ENCODE data around the gene IKZF4. TPM values are rescaled to one million over a fixed set of nuclear protein-coding genes. Genes with fewer than 3 reads are reported as not detected.

Gene IKZF4
- 13.0 and 13.9 TPM in 2 replicates for total RNA-seq (2021)
- long read RNA-seq, partial matches to known transcripts = 1 of 10 reads
- long read RNA-seq, other reads (novel, unspliced or antisense) = 9 of 10 reads

DNA sequence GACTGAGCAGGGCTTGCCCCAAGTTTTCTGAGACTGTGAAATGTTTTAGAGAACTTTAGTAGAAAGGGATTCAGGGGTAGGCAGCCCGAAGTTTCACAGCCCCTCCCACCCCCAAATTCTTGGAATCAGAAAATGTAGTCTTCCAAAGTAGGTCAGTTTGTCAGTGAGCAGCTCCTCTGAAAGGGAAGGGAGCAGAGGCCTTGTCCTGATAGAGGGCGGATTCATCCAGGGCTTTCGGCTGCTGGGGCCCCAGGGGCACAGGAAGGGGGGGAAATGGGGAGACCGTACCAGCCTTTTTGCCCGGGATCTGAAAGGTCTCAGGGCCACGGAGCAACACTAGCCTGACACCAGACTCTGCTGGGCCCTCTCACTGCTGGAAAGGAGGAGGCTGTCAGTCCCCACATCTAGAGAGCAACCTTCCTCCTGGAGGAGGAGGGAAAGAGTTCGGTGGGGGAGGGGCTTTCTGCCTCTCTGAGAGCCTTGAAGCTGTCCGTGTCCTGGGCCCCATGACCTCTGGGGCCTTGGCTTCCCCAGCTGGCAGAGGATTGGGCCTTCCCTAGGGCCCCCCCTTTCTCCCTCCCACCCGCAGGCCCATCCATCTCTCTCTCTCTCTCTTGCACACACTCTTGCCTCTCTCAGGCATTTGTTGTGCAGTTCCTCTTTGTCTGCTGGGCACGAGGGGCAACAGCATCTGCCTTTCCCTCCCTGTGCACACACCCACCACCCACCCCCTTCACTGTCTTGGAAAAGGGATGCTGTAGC lies at the start of gene IKZF4:
IKZF4 (plus strand) TSS at position 621 of the 762 bp plus-strand sequence. CDS start 451 bp downstream, outside the sequence.
- TF ChIP-seq, protein P1, sequence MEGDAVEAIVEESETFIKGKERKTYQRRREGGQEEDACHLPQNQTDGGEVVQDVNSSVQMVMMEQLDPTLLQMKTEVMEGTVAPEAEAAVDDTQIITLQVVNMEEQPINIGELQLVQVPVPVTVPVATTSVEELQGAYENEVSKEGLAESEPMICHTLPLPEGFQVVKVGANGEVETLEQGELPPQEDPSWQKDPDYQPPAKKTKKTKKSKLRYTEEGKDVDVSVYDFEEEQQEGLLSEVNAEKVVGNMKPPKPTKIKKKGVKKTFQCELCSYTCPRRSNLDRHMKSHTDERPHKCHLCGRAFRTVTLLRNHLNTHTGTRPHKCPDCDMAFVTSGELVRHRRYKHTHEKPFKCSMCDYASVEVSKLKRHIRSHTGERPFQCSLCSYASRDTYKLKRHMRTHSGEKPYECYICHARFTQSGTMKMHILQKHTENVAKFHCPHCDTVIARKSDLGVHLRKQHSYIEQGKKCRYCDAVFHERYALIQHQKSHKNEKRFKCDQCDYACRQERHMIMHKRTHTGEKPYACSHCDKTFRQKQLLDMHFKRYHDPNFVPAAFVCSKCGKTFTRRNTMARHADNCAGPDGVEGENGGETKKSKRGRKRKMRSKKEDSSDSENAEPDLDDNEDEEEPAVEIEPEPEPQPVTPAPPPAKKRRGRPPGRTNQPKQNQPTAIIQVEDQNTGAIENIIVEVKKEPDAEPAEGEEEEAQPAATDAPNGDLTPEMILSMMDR (conservative IDR thresholded peaks at IDR 0.05) = no peak

More for the DNA sequence above, at the start of gene IKZF4:
- Histone ChIP-seq H3K4me2 (ENCODE audit: insufficient read depth, insufficient read length, low read length) (peak within 1 kb of the TSS; percentile 54), H3K79me1 (ENCODE audit: insufficient read depth, low read depth, low read length, poor library complexity, severe bottlenecking) (no peaks in the 10 kb centered on the region), H3K4ac (ENCODE audit: low read depth, low read length) (no peak within 1 kb of the TSS), H2AK5ac (ENCODE audit: insufficient read length, low read length) (no peak within 1 kb of the TSS), H2AFZ (ENCODE audit: low read length) (no peak within 1 kb of the TSS), H3K27me3 (ENCODE audit: insufficient read depth, low read length) (no peaks in the 10 kb centered on the region), H4K8ac (replicated peaks; ENCODE audit: insufficient read length, low read depth, low read length) (no peak within 1 kb of the TSS), H3K9me3 (ENCODE audit: control insufficient read depth, low read depth, low read length) (no peaks in the 10 kb centered on the region), H2BK15ac (ENCODE audit: low read depth, low read length) (no peak within 1 kb of the TSS), H3K23ac (ENCODE audit: insufficient read length, low read depth, low read length) (no peak within 1 kb of the TSS), H2BK120ac (ENCODE audit: low read depth, low read length, poor library complexity, severe bottlenecking) (no peak within 1 kb of the TSS), H3K56ac (ENCODE audit: insufficient read length, low read depth, low read length) (no peak within 1 kb of the TSS), H2BK20ac (ENCODE audit: low read depth, low read length, poor library complexity, severe bottlenecking) (no peak within 1 kb of the TSS), H3K23me2 (ENCODE audit: insufficient read length, low read depth, low read length, poor library complexity, severe bottlenecking) (peaks cover 5% of the 10 kb centered on the region), H2BK12ac (ENCODE audit: insufficient read length, low read depth, low read length) (no peak within 1 kb of the TSS), H3K79me2 (ENCODE audit: insufficient read depth, low read length) (no peaks in the 10 kb centered on the region), H3K4me1 (ENCODE audit: insufficient read depth, low read length) (peaks cover 4% of the 10 kb centered on the region; the same call in 1 of the 2 replicates), H3K27ac (ENCODE audit: insufficient read length, low read depth, low read length) (no peak within 1 kb of the TSS), H4K5ac (ENCODE audit: insufficient read length, low read depth, low read length) (no peak within 1 kb of the TSS), H4K20me1 (ENCODE audit: control insufficient read depth, insufficient read depth, insufficient read length) (no peaks in the 10 kb centered on the region), H4K91ac (ENCODE audit: insufficient read length, low read depth, low read length) (no peak within 1 kb of the TSS), H2BK5ac (ENCODE audit: insufficient read length, low read length) (no peak within 1 kb of the TSS), H3T11ph (ENCODE audit: low read length) (no peak within 1 kb of the TSS), H3K14ac (ENCODE audit: insufficient read depth, low read length) (peak within 1 kb of the TSS; percentile 75), H3K18ac (ENCODE audit: insufficient read length, low read depth, low read length) (peak within 1 kb of the TSS; percentile 72), H3K9ac (ENCODE audit: extremely low read depth, insufficient read length, low read length) (peak within 1 kb of the TSS; percentile 36)
- Mint-ChIP-seq H3K36me3 (ENCODE audit: insufficient read depth in 1 of 3, low read depth in 3 of 3) (peaks cover 7 to 25% (median 16%) of the 10 kb centered on the region in 3 experiments), H3K4me1 (peaks cover 27 to 29% of the 10 kb centered on the region in 2 experiments), H3K27ac (peak within 1 kb of the TSS; percentile 89 to 98 (median 95)), H3K9me3 (no peaks in the 10 kb centered on the region), H3K27me3 (ENCODE audit: low read depth) (no peaks in the 10 kb centered on the region), H3K4me3 (peak within 1 kb of the TSS; percentile 61 to 90)
- no CpG with 5 or more reads among the region's 10 CpGs for WGBS (ENCODE audit: extremely low coverage, insufficient read length, low lambda C conversion rate)
- peak; percentile 87 for DNase-seq
